Progenitor cell of endocrine pancreas (in vitro differentiated cells): ENCODE results near the gene PLAC9. TPM values are rescaled to one million over a fixed set of nuclear protein-coding genes. Genes with fewer than 3 reads are reported as not detected.
A peak's percentile ranks its signal among the peaks of the same experiment; 100 is the strongest.

ENCODE experiments used
- DNase-seq: peaks from one replicate; pipeline ENCODE4 v3.0.0; 2021; ENCODE audit warnings: low spot score; ENCODE audit not compliant: unreplicated experiment
- H3K27ac Mint-ChIP-seq: 2 replicates; pipeline ENCODE4 v1.8.0; 2021; ENCODE audit warnings: mild to moderate bottlenecking, moderate library complexity, mixed read lengths
- H3K27me3 Mint-ChIP-seq: 2 replicates; pipeline ENCODE4 v1.8.0; 2021; ENCODE audit warnings: mixed read lengths
- H3K36me3 Mint-ChIP-seq: 2 replicates; pipeline ENCODE4 v1.8.0; 2022; ENCODE audit warnings: mixed read lengths; ENCODE audit not compliant: insufficient read depth
- H3K4me1 Mint-ChIP-seq: 2 replicates; pipeline ENCODE4 v1.8.0; 2021; ENCODE audit warnings: low read depth, mixed read lengths
- H3K4me3 Mint-ChIP-seq: 2 replicates; pipeline ENCODE4 v1.8.0; 2021; ENCODE audit warnings: low read depth, mild to moderate bottlenecking, moderate library complexity, mixed read lengths
- H3K9me3 Mint-ChIP-seq: 2 replicates; pipeline ENCODE4 v1.8.0; 2021; ENCODE audit warnings: low read depth, mixed read lengths
- total RNA-seq: library from RNA; stranded (reverse); gene quantifications from 2 replicates; pipeline ENCODE4 v1.2.1, GENCODE V29; 2021
- TF ChIP-seq, protein P1 (sequence below): fragments of 200-600 bp; sonication (generic); IDR thresholded peaks from one replicate; pipeline ENCODE4 v1.5.0; 2021; ENCODE audit warnings: antibody characterized with exemption, mild to moderate bottlenecking; ENCODE audit not compliant: unreplicated experiment

Gene PLAC9
- total RNA-seq, 1 donor from 2014 or later, result 0.79 TPM

DNA sequence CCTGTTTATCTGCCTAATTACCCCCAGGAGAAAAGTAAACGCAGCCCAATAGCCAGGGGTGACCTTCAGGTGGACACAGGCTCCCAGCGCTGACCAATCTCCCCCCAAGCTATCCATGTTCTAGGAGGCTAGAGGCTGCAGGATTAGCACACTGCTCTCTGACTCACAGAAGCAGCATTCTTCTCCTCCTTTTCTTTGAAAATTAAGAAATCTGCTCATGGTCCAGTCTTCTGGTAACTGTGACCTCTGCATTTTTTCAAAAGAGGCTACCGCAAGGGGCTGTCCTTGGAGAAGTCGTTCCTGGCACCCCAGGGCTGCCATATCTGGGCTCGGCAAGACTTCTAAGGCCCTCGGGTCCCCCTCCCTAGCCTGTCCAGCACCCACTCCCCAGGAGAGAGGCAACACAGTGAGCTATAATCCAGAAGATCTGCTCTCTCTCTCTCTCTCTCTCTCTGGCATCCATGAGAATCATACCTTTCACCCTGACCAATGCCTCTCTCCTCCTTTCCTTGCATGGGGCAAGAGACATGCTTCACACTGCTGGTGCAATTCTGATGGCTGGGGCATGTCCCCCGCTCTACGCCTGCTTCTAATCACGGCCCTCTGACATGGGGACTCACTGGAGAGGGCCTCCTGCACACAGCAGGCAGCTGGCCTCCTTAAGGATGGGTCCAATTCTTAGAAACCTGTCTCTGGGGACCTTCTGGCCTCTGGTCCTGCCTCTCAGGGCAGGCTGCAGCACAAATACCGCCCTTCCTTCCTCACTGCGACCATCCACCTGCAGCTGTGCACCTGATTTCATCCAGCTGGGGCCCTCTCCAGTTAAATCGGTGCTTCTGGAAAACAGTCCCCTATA is 45.5 kb downstream of the PLAC9 start:
- peak overlapping the region; percentile 51 for H3K27ac Mint-ChIP-seq
- no peaks in the 10 kb centered on the region for H3K27me3 Mint-ChIP-seq
- TF ChIP-seq, protein P1, sequence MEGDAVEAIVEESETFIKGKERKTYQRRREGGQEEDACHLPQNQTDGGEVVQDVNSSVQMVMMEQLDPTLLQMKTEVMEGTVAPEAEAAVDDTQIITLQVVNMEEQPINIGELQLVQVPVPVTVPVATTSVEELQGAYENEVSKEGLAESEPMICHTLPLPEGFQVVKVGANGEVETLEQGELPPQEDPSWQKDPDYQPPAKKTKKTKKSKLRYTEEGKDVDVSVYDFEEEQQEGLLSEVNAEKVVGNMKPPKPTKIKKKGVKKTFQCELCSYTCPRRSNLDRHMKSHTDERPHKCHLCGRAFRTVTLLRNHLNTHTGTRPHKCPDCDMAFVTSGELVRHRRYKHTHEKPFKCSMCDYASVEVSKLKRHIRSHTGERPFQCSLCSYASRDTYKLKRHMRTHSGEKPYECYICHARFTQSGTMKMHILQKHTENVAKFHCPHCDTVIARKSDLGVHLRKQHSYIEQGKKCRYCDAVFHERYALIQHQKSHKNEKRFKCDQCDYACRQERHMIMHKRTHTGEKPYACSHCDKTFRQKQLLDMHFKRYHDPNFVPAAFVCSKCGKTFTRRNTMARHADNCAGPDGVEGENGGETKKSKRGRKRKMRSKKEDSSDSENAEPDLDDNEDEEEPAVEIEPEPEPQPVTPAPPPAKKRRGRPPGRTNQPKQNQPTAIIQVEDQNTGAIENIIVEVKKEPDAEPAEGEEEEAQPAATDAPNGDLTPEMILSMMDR, result no peak
- DNase-seq, result no peak
- H3K4me1 Mint-ChIP-seq, result peaks cover 12% of the 10 kb centered on the region
- H3K9me3 Mint-ChIP-seq, result no peaks in the 10 kb centered on the region
- no peaks in the 10 kb centered on the region for H3K36me3 Mint-ChIP-seq
- no peak overlapping the region for H3K4me3 Mint-ChIP-seq

DNA sequence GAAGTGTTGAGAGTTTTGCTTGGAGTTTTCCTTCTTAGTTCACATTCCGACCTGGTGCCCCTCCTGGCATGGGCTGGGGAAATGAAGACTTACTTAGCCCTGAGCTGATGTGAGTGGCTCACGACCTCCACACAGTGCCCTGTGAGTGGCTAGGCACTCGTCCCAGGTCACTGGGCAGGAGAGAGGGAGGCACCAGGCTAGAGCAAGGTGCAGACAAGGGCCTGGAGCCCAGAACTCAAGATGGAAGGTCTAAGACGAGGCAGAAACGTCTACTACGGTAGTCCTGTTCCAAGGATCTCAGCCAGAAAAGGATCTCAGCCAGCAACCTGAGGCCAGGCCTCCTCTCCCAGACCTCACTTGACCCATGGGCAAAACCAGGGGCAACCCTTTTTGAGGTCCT is 50.5 kb downstream of the PLAC9 start:
- H3K36me3 Mint-ChIP-seq, result peaks cover 1% of the 10 kb centered on the region

DNA sequence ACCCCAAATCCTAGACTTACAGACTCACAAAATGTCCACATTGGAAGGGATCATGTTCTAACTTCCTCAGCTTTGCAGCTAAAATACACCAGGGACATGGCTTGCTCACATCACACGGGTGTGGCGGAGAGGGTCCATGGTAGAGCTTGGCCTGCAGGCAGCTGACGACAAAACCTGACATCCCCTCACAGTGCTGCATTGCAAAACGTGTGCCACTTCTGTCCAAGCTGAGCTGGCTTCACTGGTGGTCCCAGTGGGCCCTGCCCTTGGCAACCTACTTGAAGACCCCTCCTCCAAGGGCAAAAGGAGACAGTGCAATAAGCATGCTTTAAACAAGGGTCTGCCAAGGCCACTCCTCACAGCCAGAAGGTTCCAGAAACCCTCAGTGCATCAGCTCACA is 50.9 kb downstream of the PLAC9 start:
- Mint-ChIP-seq H3K36me3 (peaks cover 1% of the 10 kb centered on the region), H3K27ac (no peak overlapping the region), H3K4me1 (peaks cover 4% of the 10 kb centered on the region), H3K4me3 (no peak overlapping the region), H3K9me3 (no peaks in the 10 kb centered on the region), H3K27me3 (no peaks in the 10 kb centered on the region)
- TF ChIP-seq, protein P1, result no peak
- DNase-seq, result no peak

More for the DNA sequence above, 50.5 kb downstream of the PLAC9 start:
- Mint-ChIP-seq H3K9me3 (no peaks in the 10 kb centered on the region), H3K4me3 (no peak overlapping the region), H3K4me1 (peaks cover 8% of the 10 kb centered on the region), H3K27me3 (no peaks in the 10 kb centered on the region), H3K27ac (no peak overlapping the region)
- TF ChIP-seq, protein P1, result no peak
- no peak for DNase-seq

DNA sequence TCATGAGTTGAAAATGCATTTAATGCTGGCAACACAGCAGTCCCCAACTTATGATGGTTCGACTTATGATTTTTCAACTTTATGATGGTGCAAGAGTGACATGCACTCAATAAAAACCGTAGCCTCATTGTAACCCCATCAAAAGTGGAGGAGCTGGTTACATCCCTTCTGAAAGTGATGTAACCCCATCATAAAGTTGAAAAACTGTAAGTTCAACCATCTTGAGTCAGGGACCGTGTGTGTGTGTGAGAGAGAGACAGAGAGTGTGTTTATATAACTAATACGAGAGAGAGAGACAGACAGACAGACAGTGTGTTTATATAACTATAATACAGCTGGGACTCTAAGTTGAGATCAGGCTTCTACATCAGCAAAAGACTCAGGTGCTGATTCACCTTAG is 51.8 kb downstream of the PLAC9 start:
- peaks cover 1% of the 10 kb centered on the region for H3K36me3 Mint-ChIP-seq
- peaks cover 4% of the 10 kb centered on the region for H3K4me1 Mint-ChIP-seq
- H3K4me3 Mint-ChIP-seq, result no peak overlapping the region
- H3K27ac Mint-ChIP-seq, result peak overlapping the region; percentile 55
- DNase-seq, result no peak
- no peaks in the 10 kb centered on the region for H3K27me3 Mint-ChIP-seq
- TF ChIP-seq, protein P1, result no peak
- no peaks in the 10 kb centered on the region for H3K9me3 Mint-ChIP-seq

DNA sequence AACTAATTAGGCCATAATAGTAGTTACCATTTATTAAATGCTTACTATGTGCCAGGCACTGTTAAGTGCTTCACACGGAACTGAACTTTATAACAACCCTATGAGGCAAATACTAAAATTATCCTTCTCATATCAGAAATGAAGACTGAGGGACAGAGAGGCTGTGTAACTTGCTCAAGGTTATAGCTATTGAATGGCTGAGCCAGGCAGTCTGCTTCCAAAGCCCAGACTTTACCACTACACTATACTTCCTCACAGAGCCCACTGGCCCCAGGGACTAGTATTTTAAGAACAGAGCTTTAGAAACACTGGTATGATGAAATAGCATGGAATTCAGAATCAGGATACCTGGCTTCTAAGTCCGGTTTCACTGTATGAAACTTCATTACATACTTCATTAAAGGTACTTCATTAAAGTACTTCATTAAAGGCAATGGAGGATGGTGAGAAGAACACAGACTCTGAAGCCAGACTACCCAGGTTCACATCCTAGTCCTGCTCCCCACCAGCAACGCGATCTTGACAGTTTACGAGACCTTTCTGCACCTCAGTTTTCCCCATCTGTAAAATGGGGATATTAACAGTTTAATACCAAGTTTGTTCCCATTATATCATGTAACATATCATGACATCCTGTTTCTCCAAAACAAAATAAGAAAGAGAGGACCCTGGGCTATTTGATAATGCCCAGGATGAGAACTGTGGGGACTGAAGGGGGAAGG is 53.2 kb downstream of the PLAC9 start:
- TF ChIP-seq, protein P1, result no peak
- H3K27ac Mint-ChIP-seq, result no peak overlapping the region
- H3K4me3 Mint-ChIP-seq, result no peak overlapping the region
- peaks cover 6% of the 10 kb centered on the region for H3K4me1 Mint-ChIP-seq
- peaks cover 3% of the 10 kb centered on the region for H3K36me3 Mint-ChIP-seq
- no peaks in the 10 kb centered on the region for H3K9me3 Mint-ChIP-seq
- no peaks in the 10 kb centered on the region for H3K27me3 Mint-ChIP-seq
- DNase-seq, result no peak
